NOMO-1 treated with dmso at 0.1 percent for 144 hours (cell line): ENCODE data around the gene TRPM6.
"Not testable (repeated sequence)": the region's sequence is repeated elsewhere in the genome, so short reads cannot be mapped to it uniquely, and the experiment has no call there.

Experiments used
- DNase-seq: peaks from one replicate; lab custom pipeline; 2025; ENCODE audit not compliant: unreplicated experiment; lab: John Stamatoyannopoulos, UW

The TRPM6 gene

DNA sequence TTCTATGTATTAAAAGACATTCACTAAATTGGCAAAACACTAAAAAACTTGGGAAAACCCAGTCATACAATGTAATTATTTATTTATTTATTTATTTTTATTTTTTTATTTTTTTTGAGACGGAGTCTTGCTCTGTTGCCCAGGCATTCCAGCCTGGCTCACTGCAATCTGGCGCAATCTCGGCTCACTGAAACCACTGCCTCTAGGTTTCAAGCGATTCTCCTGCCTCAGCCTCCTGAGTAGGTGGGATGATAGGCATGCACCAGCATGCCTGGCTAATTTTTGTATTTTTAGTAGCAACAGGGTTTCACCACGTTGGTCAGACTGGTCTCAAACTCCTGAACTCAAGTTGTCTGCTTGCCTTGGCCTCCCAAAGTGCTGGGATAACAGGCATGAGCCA, 27.5 kb downstream of the TRPM6 start:
- DNase-seq, result not testable (repeated sequence)

DNA sequence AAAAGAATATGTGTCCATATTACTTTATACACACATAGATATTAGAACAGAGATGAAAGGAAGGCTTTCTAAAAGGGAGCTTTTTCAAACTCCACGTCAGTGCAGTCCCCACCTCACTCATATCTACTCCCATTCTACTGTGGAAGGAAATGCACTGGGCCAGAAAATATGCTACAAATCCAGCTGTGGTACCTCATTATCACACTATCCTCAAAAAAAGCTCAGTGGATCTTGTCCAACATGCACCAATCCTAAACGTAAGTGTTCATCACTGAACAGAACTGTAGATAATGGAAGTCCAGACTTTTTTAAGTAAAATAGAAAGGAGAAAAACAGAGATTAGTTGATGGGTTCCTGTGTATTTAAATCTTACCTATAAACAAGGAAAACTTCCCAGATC, 27.9 kb downstream of the TRPM6 start:
- no peak for DNase-seq

DNA sequence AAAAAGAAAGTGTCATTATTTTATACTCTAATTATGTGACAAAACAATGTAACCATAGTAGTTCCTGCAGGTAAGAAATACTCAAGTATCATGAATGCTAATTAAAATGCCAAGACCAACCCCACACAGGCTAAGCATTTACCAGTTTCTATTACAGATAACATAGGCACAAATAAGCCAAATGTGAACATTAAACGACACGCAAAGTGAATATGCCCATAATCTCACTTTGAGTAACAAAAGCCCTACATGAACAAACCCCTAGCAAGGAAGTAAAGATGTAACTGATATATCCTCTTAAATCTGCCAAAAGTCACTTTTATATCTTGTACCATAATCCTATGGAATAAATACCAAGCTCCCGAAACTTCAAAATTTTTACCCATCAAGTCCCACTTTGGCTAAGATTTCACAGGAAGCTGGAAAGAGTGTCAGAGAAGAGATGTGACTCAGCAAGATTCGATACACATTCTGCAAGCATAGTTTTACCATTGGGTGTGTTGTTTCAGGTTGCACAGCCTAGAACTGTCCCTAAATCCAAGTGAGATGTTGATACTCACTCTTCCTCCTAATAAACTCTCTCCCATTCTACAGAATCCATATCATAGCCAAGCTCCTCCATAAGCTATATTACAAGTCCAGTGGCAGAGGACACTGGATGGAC, 28.8 kb downstream of the TRPM6 start:
- DNase-seq, result no peak

DNA sequence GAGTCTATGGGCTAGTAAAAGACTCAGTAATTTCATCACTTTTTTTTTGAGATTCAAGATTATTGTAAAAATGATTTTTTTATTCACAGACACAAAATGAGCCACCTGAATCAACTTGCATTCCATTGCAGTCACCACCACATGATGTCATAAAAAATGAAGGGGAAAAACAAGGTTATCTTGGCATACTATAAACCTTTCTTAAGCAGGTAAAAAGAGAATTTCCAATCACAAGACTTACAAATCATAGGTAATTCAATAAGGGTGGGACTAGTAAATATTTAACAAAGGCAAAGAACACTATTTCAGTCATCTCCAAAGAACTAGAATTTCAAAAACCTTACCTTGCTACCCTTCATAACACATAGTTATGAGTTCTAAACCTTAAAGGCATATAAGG, 30.7 kb downstream of the TRPM6 start:
- no peak for DNase-seq

DNA sequence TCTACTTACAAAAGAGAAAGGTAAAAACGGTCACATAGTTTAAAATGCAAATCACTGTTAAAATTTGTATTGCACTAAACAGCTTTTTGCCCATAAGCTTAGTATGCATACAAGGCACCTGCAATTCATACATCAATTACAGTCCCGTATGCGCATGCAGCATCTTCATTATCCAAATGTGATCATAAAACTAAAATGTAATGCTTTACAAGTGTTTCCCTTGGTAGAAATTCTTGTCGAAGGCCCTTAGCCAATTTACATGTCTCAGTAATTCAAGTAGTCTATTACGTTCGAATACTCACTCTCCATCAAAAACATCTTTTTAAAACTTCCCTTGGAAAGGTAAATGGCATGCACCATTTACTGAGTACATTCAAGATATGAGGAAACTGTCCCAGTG, 32.6 kb downstream of the TRPM6 start:
- DNase-seq, result no peak

DNA sequence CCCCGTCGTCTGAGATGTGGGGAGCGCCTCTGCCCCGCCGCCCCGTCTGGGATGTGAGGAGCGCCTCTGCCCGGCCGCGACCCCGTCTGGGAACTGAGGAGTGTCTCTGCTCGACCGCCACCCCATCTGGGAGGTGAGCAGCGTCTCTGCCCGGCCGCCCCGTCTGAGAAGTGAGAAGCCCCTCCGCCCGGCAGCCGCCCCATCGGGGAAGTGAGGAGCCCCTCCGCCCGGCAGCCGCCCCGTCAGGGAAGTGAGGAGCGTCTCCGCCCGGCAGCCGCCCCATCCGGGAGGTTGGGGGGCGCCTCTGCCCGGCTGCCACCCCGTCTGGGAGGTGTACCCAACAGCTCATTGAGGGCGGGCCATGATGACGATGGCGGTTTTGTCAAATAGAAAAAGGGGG, 34.7 kb downstream of the TRPM6 start:
- not testable (repeated sequence) for DNase-seq

DNA sequence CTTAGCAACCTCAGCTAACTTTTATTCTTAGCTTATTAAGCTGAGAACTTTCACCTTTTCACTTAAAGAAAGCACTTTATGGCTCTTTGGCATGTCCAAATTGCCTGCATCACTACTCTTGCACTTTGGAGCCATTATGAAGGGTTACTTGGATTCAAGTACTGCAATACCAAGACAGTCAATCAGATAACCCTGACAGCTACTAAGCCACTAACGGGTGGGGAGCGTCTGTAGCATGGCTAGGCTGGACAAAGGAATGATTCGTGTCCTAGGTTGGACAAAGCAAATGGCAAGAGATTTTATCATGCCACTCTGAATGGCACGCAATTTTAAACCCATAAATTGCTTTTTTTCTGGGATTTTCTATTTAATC, 39.6 kb downstream of the TRPM6 start:
- no peak for DNase-seq

DNA sequence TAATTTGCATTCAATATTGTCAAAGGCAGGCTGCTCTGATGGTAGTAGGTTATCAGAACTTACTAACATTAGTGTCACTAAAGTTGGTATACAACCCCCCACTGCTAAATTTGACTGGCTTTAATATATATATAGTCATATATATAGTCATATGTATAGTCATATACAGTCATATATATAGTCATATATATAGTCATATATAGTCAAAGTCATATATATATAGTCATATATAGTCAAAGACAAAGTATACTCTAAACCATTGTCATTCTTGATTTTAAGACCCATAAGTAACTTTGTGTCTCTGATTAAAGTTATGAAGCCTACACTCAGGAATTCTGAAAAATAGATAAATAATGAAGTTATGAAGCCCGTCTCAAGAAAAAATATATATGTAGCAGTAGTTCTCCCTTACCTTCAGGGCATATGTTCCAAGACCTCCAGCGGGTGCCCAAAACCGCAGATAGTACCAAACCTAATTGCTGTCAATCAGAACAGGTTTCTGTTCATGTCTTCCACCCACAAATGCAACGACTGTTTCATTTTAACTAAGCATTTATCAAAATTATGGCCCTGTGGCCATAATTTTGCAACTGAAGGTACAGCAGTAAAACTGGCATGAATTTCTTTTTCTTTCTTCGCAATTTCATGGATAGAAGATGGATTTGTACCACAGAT, 40.1 kb downstream of the TRPM6 start:
- no peak for DNase-seq

DNA sequence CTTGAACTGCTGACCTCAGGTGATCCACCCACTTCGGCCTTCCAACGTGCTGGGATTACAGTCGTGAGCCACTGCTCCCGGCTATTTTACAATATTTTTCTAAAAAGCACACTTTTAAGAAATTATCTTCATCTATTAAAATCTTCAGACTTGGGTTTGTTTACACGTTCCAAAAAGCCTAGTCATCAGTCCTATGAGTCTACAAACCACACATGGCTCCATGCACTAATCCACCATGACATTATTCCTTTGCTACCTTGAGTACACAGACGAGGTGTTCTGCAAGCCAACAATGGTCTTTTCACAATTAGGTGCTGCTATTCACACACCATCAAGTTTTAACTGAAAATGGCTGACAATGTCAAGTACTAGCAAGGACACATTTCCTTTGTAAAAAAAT, 41.0 kb downstream of the TRPM6 start:
- DNase-seq, result no peak

DNA sequence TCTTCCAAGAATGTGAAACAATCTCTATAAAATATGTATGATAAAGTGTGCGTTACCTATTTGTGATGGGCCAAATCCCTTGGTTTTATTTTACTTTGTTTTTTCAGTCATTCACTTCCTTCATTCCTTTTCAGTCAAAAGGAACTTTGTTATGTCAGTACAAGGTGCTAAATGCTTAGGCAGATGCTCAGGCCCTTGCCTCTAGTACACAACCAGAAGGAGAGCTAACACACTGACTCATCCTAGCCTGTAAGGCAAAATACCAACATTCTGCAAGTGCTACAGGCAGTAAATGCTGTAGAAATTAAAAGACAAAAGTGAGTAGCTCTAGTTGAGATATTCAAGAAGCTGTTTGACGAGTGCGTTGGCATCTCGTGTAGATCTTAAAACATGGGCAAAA, 49.4 kb downstream of the TRPM6 start:
- no peak for DNase-seq

DNA sequence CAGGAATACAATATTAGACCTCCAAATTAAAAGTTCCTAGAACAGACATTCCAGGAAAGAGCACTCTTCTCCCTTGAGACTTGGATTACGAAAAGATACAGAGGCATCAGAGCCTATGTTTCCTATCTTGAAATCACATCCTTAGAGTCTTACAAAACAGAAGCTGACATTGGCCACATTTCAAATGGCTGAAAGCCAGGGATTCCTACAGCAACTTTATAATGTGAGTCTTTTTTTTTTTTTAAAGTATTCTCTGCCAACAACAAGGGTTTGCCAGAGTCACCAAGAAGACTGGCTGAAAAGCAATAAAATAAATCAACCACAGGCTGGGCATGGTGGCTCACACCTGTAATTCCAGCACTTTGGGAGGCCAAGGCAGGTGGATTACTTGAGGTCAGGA, 63.1 kb downstream of the TRPM6 start:
- no peak for DNase-seq

DNA sequence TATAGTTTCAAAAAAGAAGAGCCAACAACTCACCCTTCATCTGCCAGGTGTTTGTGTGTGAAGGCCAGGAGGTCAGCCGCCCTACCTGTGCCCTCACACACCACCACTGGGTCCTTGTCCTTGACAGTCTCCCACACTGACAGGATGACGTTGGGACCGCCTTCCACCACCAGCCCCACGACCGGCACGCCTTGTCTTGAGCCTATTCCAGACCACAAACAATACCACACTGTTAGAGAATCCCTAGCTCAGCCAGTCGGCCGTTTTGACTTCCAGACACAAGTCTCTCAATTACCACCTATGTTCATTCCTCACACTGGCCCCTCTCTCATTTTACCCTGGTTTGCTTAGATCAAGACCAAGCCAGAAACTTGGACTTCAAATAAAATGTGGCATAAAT, 66.1 kb downstream of the TRPM6 start:
- no peak for DNase-seq

DNA sequence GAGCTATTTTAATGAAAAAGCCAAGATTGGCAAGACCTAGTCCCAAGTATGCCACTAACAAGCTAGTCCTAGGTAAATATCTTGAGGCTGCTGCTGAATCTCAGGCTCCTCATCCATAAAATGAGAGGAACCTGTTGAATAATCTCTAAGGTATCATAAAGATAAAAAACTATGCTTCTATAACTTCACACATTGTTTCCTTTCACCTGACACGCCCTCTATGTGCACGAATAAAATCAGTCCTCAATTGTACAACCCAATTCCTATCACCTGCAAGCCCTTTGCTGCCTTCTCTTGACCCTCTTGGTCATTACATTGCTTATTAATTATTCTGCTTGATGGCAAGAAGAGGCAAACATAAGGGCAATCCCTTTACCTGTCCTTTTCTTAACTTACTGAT, 69.9 kb downstream of the TRPM6 start:
- DNase-seq, result no peak

DNA sequence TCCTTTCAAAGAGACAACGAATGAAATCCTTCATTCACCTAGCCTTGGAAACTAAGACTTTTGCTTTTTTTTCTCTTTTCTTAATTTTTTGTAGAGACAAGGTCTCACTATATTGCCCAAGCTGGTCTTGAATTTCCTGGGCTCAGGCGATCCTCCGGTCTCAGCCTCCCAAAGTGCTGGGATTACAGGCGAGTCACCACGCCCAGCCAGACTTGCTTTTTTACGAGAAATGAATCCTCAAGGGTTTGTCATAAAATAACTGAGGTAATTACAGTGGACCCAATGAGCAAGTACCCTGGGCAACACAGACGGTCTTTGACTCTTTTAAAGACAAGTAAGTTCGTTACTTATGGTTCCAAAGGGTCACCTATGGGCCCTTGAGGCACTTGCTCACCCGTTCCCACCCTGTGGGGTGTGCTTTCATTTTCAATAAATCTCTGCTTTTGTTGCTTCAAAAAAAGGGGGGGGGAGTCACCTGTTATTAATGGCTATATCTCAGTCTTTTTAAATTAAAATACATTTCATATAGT, 70.4 kb downstream of the TRPM6 start:
- no peak for DNase-seq

DNA sequence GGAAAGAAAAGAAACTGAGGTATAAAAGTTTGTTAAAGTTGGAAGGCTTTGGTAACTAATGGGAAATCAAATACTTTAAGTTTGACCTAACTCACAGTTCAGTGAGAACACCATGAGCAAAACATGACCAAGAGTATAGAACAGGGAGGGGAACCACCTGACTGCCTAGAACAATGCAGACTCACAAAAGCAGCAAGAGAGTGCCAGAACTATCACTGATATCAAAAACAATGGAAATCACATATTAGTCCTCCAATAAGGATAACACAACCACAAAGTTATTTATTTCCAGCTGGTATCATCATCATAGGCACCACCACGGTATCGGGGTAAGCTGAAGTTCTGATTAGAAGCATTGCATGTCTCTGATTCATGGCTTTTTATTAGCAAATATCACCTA, 77.5 kb downstream of the TRPM6 start:
- DNase-seq, result no peak

DNA sequence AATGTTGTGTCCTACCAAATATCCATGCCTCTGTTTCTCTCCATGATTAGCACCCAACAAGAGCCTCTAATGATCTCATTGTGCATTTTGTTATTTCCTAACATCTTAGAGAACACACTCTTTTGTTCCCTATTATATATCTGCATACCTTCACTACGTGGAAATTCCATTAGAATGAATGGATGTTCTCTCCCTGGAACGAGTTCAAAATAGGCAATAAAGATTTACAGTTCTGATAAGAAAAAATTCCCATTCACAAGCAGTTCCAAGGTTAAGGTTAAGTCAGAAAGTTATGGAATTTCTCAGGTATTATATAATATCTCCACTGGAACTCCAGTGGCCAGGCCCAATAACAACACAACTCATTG, 83.7 kb downstream of the TRPM6 start:
- DNase-seq, result no peak

DNA sequence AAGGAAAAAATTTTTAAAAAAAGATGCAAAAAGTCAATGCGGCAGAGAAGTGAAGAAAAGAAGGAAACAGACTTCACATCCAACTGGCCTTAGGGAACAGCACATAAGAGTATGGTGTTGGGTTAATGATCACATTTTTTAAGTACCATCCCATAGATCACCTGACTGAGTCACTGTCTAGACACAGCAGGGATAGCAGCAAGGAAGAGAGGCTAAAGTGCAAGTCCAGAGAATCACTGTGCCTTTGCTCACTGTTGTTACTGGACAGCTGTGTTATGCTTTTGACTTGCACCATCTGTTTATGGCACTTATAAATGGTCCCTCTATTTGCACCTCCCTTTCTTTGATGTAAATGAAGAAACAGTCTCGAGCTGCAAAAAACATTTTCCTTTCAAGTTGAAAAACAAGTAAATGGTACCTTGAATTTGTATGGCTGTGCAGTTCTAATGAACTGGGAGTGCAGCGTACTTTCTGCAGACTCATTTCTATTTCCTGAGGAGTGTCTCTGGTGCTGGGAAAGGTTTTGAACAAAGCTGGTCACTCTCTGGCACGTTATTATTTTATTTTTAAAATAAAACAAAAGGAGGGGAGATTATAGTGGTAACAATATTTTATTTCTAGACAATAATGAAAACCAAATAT, 84.2 kb downstream of the TRPM6 start:
- no peak for DNase-seq

DNA sequence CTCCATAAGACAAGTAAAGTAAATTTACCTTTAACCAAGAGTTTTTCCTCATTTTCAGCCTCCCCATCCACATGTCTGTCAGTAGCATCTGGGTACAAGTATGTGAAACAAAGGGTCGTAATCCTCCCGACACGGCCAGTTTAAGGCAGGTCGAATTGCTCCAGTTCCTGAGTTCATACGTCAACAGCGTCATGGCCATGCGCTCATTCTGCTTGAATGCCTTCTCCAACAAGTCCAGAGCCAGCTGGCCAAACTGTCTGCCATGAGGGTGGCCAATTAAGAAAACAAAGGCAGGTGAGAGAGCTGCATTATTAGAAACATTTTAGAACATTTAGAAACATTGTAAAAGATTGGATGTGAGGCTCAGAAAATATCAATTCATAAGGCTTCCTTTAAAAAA, 87.5 kb downstream of the TRPM6 start:
- no peak for DNase-seq

DNA sequence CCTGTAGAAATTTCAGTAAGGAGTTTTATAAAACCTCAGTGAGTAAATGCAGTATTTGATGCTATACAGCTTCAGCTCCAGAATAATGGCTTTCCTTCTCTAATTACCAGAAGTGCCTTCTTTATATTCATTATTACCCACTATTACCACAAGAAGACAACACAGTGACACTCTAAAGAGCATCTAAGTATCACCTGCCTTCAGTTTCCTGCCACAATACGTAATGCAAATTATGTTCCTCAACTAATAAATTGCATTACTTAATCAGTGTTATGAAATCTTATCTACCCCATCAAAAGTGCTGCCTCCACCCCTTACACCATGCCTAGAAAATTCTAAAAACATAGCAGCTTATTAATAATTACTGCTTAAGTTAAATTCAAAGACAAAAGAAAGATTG, 91.9 kb downstream of the TRPM6 start:
- no peak for DNase-seq

DNA sequence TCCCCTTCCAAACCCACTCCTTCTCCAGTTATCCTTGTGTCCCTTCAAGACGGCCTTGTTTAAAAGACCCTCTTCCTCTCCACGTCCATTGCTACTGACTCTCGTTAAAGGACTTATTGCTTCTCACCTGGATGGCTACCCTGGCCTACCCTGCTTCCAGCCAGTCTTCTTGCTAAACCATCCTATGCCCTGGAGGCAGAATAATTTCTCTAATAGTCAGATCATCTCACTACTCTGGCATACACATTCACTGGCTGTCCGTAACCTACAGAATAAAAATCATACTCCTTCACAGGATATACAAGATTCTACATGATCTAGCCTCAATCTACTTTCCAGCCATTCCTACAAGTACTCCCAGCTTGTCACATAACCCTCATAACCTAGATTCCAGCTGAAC, 92.6 kb downstream of the TRPM6 start:
- DNase-seq, result no peak

DNA sequence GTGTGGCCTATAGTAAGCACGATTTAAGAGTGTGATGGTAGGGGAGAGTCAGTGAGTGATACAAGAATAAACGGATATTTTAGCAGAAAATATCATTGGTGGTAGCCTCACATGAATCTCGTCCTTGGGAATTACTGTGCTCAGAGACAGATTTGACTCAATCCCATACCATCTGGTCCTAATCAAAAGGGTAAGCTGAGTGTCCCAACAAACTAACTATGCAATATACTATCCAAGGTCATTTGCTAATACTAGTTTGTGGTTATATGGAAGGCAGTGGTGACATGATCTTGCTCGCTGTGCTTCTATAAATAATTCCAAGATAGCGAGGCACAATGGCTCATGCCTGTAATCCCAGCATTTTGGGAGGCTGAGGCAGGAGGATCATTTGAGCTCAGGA, 103.2 kb downstream of the TRPM6 start:
- DNase-seq, result no peak

DNA sequence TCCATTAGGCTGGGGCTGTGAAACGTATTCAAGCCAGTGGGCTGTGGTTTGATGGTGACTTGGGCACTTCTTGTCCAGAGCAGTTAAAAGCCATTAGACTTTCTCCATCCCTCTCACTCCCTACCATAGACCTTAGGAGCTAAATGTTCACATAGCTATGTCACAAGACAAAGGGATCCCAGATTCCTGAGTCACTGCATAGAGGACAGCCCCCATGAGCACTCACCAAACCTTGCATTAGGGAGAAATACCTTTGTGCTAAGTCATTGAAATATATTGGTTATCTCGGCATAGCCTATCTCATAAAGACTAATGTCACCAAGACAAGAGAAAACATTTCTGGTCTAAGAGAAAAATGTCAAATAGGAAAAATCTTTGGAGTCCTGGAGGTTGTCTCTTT, 104.3 kb downstream of the TRPM6 start:
- no peak for DNase-seq
